Mucosa of descending colon (tissue), 3 donors: ENCODE results near the gene SGMS1. TPM values are rescaled to one million over a fixed set of nuclear protein-coding genes. Genes with fewer than 3 reads are reported as not detected.

Source experiments
- ATAC-seq: fragments of 200-7000 bp; cut with Tn5 transposase; one replicate; pipeline ENCODE4 v1.9.1; 2020; ENCODE audit warnings: mild to moderate bottlenecking, moderate library complexity
- DNase-seq, 3 donors: peaks; one replicate each; pipeline ENCODE4 v3.0.0-alpha.2; 2020
- H3K36me3 ChIP-seq: fragments of 200-600 bp; one replicate; pipeline ENCODE4 v1.8.0; 2021; ENCODE audit warnings: low read depth, mild to moderate bottlenecking
- H3K4me1 ChIP-seq: fragments of 200-600 bp; one replicate; pipeline ENCODE4 v1.8.0; 2021; ENCODE audit warnings: low read depth, mild to moderate bottlenecking
- H3K4me3 ChIP-seq: fragments of 200-600 bp; one replicate; pipeline ENCODE4 v1.8.0; 2021; ENCODE audit warnings: mild to moderate bottlenecking
- H3K9me3 ChIP-seq: fragments of 200-600 bp; one replicate; pipeline ENCODE4 v1.8.0; 2021; ENCODE audit warnings: mild to moderate bottlenecking
- CTCF ChIP-seq: fragments of 200-600 bp; IDR thresholded peaks from one replicate; pipeline ENCODE4 v1.8.0; 2022; ENCODE audit warnings: antibody characterized with exemption, mild to moderate bottlenecking
- intact Hi-C, 2 donors: fragments of 100-400 bp; cut with DNase I in 1 of 2; cut with micrococcal nuclease in 1 of 2; formaldehyde crosslinking; loops; one replicate each; pipeline versions ENCODE4 v1.11.0 to v1.11.1; 2022; cut with DNase I, micrococcal nuclease
- total RNA-seq, 3 donors: library from RNA; stranded (reverse); fragmentation: NEBNext Ultra II Directional in 2 of 3; extraction: Animal tissue kit (Norgen Biotek cat#: 25700) in 2 of 3; gene quantifications; one replicate each; pipeline versions ENCODE4 v1.2.1 to v1.2.4, GENCODE V29; 2021 to 2023
- donor health status: DM: no; HTN: no; CAD: no; lungs with moderate emphysema.
- donor health status: DM: no; HTN: no; CAD: no.
- donor health status: DM: no; HTN: yes; CAD: no.

The SGMS1 gene
- total RNA-seq, 3 donors from 2014 or later, result 14.4 to 28.4 (median 20.0) TPM

GRCh38 chr10:50526185-50526584 lies 97.6 kb downstream of the SGMS1 start:
- Histone ChIP-seq H3K4me1 (no peaks in the 10 kb centered on the region), H3K36me3 (no peaks in the 10 kb centered on the region), H3K9me3 (no peaks in the 10 kb centered on the region), H3K4me3 (no peak overlapping the region)
- intact Hi-C loops, result no loop called here
- TF ChIP-seq CTCF, result no peak
- no peak for ATAC-seq
- no peak for DNase-seq

GRCh38 chr10:50523357-50523756 lies 100.4 kb downstream of the SGMS1 start:
- Histone ChIP-seq H3K36me3 (no peaks in the 10 kb centered on the region), H3K9me3 (no peaks in the 10 kb centered on the region), H3K4me1 (no peaks in the 10 kb centered on the region), H3K4me3 (no peak overlapping the region)
- TF ChIP-seq CTCF, result no peak
- intact Hi-C loops, result no loop called here
- no peak for ATAC-seq
- no peak for DNase-seq

GRCh38 chr10:50522908-50523307 lies 100.8 kb downstream of the SGMS1 start:
- H3K4me3 ChIP-seq, result no peak overlapping the region
- no peaks in the 10 kb centered on the region for H3K4me1 ChIP-seq
- H3K36me3 ChIP-seq, result no peaks in the 10 kb centered on the region
- DNase-seq, result no peak
- intact Hi-C loops, result no loop called here
- no peak for TF ChIP-seq CTCF
- ATAC-seq, result no peak
- no peaks in the 10 kb centered on the region for H3K9me3 ChIP-seq

DNA sequence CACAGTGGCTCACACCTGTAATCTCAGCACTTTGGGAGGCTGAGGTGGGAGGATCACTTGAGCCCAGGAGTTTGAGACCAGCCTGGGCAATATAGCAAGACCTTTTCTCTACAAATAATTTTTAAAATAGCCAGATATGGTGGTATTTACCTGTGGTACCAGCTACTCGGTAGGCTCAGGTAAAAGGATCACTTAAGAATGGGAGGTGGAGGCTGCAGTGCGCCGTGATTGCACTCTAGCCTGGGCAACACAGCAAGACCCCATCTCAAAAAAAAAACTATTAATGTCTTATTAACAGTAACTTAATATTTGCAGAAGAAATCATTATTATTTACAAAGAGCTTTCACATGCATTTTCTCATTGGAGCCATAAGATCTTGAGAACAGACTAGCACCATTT lies 103.6 kb downstream of the SGMS1 start:
- Histone ChIP-seq H3K4me1 (no peaks in the 10 kb centered on the region), H3K36me3 (no peaks in the 10 kb centered on the region), H3K9me3 (no peaks in the 10 kb centered on the region), H3K4me3 (no peak overlapping the region)
- intact Hi-C loops, result no loop called here
- no peak for DNase-seq
- ATAC-seq, result no peak
- no peak for TF ChIP-seq CTCF

- Histone ChIP-seq H3K9me3 (no peaks in the 10 kb centered on the region), H3K4me3 (no peak overlapping the region), H3K4me1 (peaks cover under 1% of the 10 kb centered on the region), H3K36me3 (no peaks in the 10 kb centered on the region)
- no peak for TF ChIP-seq CTCF
- ATAC-seq (no peak), DNase-seq (no peak)
- intact Hi-C loops, result no loop called here
Observed at GRCh38 chr10:50517626-50518025, 106.1 kb downstream of the SGMS1 start.

GRCh38 chr10:50516171-50516570 lies 107.6 kb downstream of the SGMS1 start:
- TF ChIP-seq CTCF, result no peak
- no peaks in the 10 kb centered on the region for H3K36me3 ChIP-seq
- no peaks in the 10 kb centered on the region for H3K9me3 ChIP-seq
- H3K4me3 ChIP-seq, result no peak overlapping the region
- intact Hi-C loops, result no loop called here
- ATAC-seq (no peak), DNase-seq (no peak)
- peaks cover 6% of the 10 kb centered on the region for H3K4me1 ChIP-seq
